ENCODE data around the gene CLEC4E. TPM values are rescaled to one million over a fixed set of nuclear protein-coding genes. Genes with fewer than 3 reads are reported as not detected.

CLEC4E gene
- total and polyA plus RNA-seq, 9 donors: 0.09 to 0.33 (median 0.28) TPM; not detected in 4

Other genes starting within 250 kb of the CLEC4E start
- not detected for gene CLEC6A, start 84.9 kb downstream of the CLEC4E start, total RNA-seq
- not detected for gene CLEC6A, start 84.9 kb downstream of the CLEC4E start, polyA plus RNA-seq (ENCODE audit: insufficient read depth in 1 of 8, insufficient read length in 8 of 8, low replicate concordance in 1 of 8)
- not detected for gene CLEC4D, start 27.4 kb downstream of the CLEC4E start, total RNA-seq
- gene CLEC4D, start 27.4 kb downstream of the CLEC4E start, polyA plus RNA-seq (ENCODE audit: insufficient read depth in 1 of 8, insufficient read length in 8 of 8, low replicate concordance in 1 of 8): under 1 TPM in 1 of 8 donors, not detected in 7; 0.08 TPM
- 0.40 TPM for gene AICDA, start 72.0 kb upstream of the CLEC4E start, total RNA-seq
- gene AICDA, start 72.0 kb upstream of the CLEC4E start, polyA plus RNA-seq (ENCODE audit: insufficient read depth in 1 of 8, insufficient read length in 8 of 8, low replicate concordance in 1 of 8): under 1 TPM; 0.09 to 0.65 (median 0.19) TPM
- gene MFAP5, start 121.9 kb upstream of the CLEC4E start, total RNA-seq: 211 TPM
- gene MFAP5, start 121.9 kb upstream of the CLEC4E start, polyA plus RNA-seq (ENCODE audit: insufficient read depth in 1 of 8, insufficient read length in 8 of 8, low replicate concordance in 1 of 8): 100 to 1,000 TPM in 4 of 8 donors, 10 to 100 TPM in 4; 77.9 to 158 (median 115) TPM
- gene RIMKLB, start 157.1 kb upstream of the CLEC4E start, total RNA-seq: 74.8 TPM
- 100 to 1,000 TPM in 1 of 8 donors, 10 to 100 TPM in 7; 64.1 to 104 (median 75.8) TPM for gene RIMKLB, start 157.1 kb upstream of the CLEC4E start, polyA plus RNA-seq (ENCODE audit: insufficient read depth in 1 of 8, insufficient read length in 8 of 8, low replicate concordance in 1 of 8)

Data from muscle of leg (tissue), 9 donors.